Measurements from ENCODE around the gene TAOK2. TPM values are rescaled to one million over a fixed set of nuclear protein-coding genes. Genes with fewer than 3 reads are reported as not detected.

Gene TAOK2
- total RNA-seq, 1 experiment from 2014 or later, result 56.7 TPM

DNA sequence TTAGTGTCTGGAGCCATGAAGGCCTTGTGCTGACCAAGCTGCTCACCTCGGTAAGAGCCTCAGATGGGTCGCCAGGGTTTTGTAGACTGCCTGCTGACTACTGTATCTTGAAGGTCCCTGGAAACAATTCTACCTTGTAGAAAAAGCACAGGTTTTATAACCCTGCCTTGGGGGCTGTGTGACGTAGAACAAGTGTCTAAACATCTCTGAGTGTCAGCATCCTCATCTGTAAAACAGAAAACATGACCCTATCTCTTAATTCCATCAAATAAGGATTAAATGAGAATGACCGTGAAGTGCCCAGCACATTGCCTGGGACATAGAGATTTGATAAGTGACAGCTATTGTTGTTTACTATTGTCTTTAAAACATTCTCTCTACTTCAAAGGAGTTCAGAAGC, 5.5 kb upstream of the TAOK2 start:
- H3K4me3 ChIP-seq (replicated peaks in 1 of 2; ENCODE audit: low read depth in 1 of 2, low read length in 2 of 2), result no peak overlapping the region
- H3K79me2 ChIP-seq (ENCODE audit: insufficient read depth, low read length), result no peaks in the 10 kb centered on the region
- ChIA-PET POLR2A (no interaction called here), RAD21 (ENCODE audit: low non-redundant PET in 1 of 2, low total read pairs in 2 of 2, uncharacterized antibody in 2 of 2, unreplicated experiment in 2 of 2) (no interaction called here), CTCF (no interaction called here)
- no TSS peak for BruUV-seq (replicated peaks)
- DNase-seq (ENCODE audit: low read depth, low spot score) (no peak), ATAC-seq (no peak)
- peaks cover 0 to 5% of the 10 kb centered on the region in 2 experiments; a peak in 2 of 4 replicates for H3K36me3 ChIP-seq (ENCODE audit: control insufficient read depth in 1 of 2, insufficient read depth in 2 of 2, low read length in 2 of 2)
- H4K20me1 ChIP-seq (ENCODE audit: insufficient read depth), result no peaks in the 10 kb centered on the region
- H3K4me1 ChIP-seq (ENCODE audit: control insufficient read depth in 1 of 2, insufficient read depth in 2 of 2, low read length in 2 of 2), result peaks cover 0 to 8% of the 10 kb centered on the region in 2 experiments; a peak in 3 of 4 replicates
- H3K27me3 ChIP-seq (ENCODE audit: insufficient read depth, low read length), result no peaks in the 10 kb centered on the region
- H2AFZ ChIP-seq (ENCODE audit: low read depth, low read length, poor library complexity, severe bottlenecking), result no peak overlapping the region
- no peak overlapping the region for H3K9ac ChIP-seq (ENCODE audit: low read length)
- H3K4me2 ChIP-seq (ENCODE audit: low read length), result no peak overlapping the region
- no peak for TF ChIP-seq CBX3 (IDR thresholded peaks at IDR 0.05; ENCODE audit: low read depth)
- TF ChIP-seq FOSL1 (IDR thresholded peaks at IDR 0.05; ENCODE audit: low read depth), result no peak
- TF ChIP-seq JUND (IDR thresholded peaks at IDR 0.05), result no peak
- intact Hi-C loops (cut with micrococcal nuclease), result no loop called here
- no peaks in the 10 kb centered on the region for H3K9me2 ChIP-seq (ENCODE audit: insufficient read depth)
- H3K27ac ChIP-seq (ENCODE audit: low read depth, low read length), result no peak overlapping the region
- no peaks in the 10 kb centered on the region; a peak in 1 of 4 replicates for H3K9me3 ChIP-seq (ENCODE audit: control insufficient read depth in 1 of 2, insufficient read depth in 1 of 2, low read depth in 1 of 2, low read length in 2 of 2)

DNA sequence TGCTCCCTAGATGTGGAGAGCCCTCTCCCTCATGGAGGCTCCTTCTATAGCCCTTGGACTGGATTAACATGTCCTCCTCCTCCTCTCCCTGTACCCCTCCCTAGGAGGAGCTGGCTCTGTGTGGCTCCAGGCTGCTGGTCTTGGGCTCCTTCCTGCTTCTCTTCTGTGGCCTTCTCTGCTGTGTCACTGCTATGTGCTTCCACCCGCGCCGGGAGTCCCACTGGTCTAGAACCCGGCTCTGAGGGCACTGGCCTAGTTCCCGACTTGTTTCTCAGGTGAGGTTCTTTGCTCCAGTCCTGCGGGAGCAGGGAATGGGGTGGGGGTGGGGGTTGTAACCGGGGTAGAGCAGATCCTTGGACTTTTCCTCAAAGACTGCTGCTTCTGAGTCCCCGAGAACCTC, 2.4 kb upstream of the TAOK2 start:
- BruUV-seq (replicated peaks), result no TSS peak
- POLR2A ChIA-PET, result no interaction called here
- CTCF ChIA-PET, result no interaction called here
- TF ChIP-seq, protein P1, sequence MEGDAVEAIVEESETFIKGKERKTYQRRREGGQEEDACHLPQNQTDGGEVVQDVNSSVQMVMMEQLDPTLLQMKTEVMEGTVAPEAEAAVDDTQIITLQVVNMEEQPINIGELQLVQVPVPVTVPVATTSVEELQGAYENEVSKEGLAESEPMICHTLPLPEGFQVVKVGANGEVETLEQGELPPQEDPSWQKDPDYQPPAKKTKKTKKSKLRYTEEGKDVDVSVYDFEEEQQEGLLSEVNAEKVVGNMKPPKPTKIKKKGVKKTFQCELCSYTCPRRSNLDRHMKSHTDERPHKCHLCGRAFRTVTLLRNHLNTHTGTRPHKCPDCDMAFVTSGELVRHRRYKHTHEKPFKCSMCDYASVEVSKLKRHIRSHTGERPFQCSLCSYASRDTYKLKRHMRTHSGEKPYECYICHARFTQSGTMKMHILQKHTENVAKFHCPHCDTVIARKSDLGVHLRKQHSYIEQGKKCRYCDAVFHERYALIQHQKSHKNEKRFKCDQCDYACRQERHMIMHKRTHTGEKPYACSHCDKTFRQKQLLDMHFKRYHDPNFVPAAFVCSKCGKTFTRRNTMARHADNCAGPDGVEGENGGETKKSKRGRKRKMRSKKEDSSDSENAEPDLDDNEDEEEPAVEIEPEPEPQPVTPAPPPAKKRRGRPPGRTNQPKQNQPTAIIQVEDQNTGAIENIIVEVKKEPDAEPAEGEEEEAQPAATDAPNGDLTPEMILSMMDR (IDR thresholded peaks at IDR 0.05 in 2 of 3, conservative IDR thresholded peaks at IDR 0.05 in 1 of 3; ENCODE audit: borderline replicate concordance in 1 of 3, insufficient read depth in 1 of 3, low read depth in 2 of 3, low read length in 2 of 3), result no peak
- no peak for TF ChIP-seq CBX3 (IDR thresholded peaks at IDR 0.05; ENCODE audit: low read depth)
- TF ChIP-seq, protein P2, sequence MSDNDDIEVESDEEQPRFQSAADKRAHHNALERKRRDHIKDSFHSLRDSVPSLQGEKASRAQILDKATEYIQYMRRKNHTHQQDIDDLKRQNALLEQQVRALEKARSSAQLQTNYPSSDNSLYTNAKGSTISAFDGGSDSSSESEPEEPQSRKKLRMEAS (IDR thresholded peaks at IDR 0.05), result no peak
- TF ChIP-seq EGR1 (IDR thresholded peaks at IDR 0.05; ENCODE audit: low read depth), result no peak
- TF ChIP-seq, protein P3, sequence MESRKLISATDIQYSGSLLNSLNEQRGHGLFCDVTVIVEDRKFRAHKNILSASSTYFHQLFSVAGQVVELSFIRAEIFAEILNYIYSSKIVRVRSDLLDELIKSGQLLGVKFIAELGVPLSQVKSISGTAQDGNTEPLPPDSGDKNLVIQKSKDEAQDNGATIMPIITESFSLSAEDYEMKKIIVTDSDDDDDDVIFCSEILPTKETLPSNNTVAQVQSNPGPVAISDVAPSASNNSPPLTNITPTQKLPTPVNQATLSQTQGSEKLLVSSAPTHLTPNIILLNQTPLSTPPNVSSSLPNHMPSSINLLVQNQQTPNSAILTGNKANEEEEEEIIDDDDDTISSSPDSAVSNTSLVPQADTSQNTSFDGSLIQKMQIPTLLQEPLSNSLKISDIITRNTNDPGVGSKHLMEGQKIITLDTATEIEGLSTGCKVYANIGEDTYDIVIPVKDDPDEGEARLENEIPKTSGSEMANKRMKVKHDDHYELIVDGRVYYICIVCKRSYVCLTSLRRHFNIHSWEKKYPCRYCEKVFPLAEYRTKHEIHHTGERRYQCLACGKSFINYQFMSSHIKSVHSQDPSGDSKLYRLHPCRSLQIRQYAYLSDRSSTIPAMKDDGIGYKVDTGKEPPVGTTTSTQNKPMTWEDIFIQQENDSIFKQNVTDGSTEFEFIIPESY (IDR thresholded peaks at IDR 0.05; ENCODE audit: extremely low read depth, insufficient replicate concordance, low read length), result no peak
- TF ChIP-seq CEBPB (IDR thresholded peaks at IDR 0.05; ENCODE audit: low read depth), result no peak
- no peak for TF ChIP-seq POLR2A (IDR thresholded peaks at IDR 0.05; ENCODE audit: borderline replicate concordance, extremely low read depth, insufficient read depth, insufficient read length)
- no peak for TF ChIP-seq YY1 (IDR thresholded peaks at IDR 0.05; ENCODE audit: extremely low read depth, insufficient replicate concordance, low read depth, low read length)
- TF ChIP-seq FOSL1 (IDR thresholded peaks at IDR 0.05; ENCODE audit: low read depth), result no peak
- no peak for TF ChIP-seq SP1 (IDR thresholded peaks at IDR 0.05; ENCODE audit: low read depth)
- TF ChIP-seq EZH2phosphoT487 (IDR thresholded peaks at IDR 0.05; ENCODE audit: borderline replicate concordance), result no peak
- TF ChIP-seq, protein P4, sequence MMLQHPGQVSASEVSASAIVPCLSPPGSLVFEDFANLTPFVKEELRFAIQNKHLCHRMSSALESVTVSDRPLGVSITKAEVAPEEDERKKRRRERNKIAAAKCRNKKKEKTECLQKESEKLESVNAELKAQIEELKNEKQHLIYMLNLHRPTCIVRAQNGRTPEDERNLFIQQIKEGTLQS (IDR thresholded peaks at IDR 0.05), result no peak
- TF ChIP-seq ELF1 (IDR thresholded peaks at IDR 0.05; ENCODE audit: borderline replicate concordance, low read depth), result no peak
- no peak for TF ChIP-seq RAD21 (IDR thresholded peaks at IDR 0.05; ENCODE audit: low read depth)
- TF ChIP-seq SRF (IDR thresholded peaks at IDR 0.05; ENCODE audit: low read depth), result no peak
- no peak for TF ChIP-seq TCF7L2 (IDR thresholded peaks at IDR 0.05; ENCODE audit: borderline replicate concordance, extremely low read depth, insufficient read depth, insufficient read length)
- no peak for TF ChIP-seq SIN3A (IDR thresholded peaks at IDR 0.05; ENCODE audit: low read depth)
- TF ChIP-seq ZFX (IDR thresholded peaks at IDR 0.05), result no peak

More for the DNA sequence above, 2.4 kb upstream of the TAOK2 start:
- DNase-seq (ENCODE audit: low read depth, low spot score), result no peak
- Histone ChIP-seq H2AFZ (ENCODE audit: low read depth, low read length, poor library complexity, severe bottlenecking) (no peak overlapping the region), H4K20me1 (ENCODE audit: insufficient read depth) (no peaks in the 10 kb centered on the region), H3K4me1 (ENCODE audit: control insufficient read depth in 1 of 2, insufficient read depth in 2 of 2, low read length in 2 of 2) (peaks cover 8 to 26% of the 10 kb centered on the region in 2 experiments), H3K9me3 (ENCODE audit: control insufficient read depth in 1 of 2, insufficient read depth in 1 of 2, low read depth in 1 of 2, low read length in 2 of 2) (no peaks in the 10 kb centered on the region; a peak in 1 of 4 replicates), H3K27me3 (ENCODE audit: insufficient read depth, low read length) (no peaks in the 10 kb centered on the region), H3K36me3 (ENCODE audit: control insufficient read depth in 1 of 2, insufficient read depth in 2 of 2, low read length in 2 of 2) (peaks cover 0 to 5% of the 10 kb centered on the region in 2 experiments; a peak in 2 of 4 replicates), H3K79me2 (ENCODE audit: insufficient read depth, low read length) (peaks cover 27% of the 10 kb centered on the region), H3K4me3 (replicated peaks in 1 of 2; ENCODE audit: low read depth in 1 of 2, low read length in 2 of 2) (no peak overlapping the region), H3K27ac (ENCODE audit: low read depth, low read length) (no peak overlapping the region), H3K9me2 (ENCODE audit: insufficient read depth) (no peaks in the 10 kb centered on the region), H3K9ac (ENCODE audit: low read length) (no peak overlapping the region), H3K4me2 (ENCODE audit: low read length) (no peak overlapping the region)
- intact Hi-C loops (cut with micrococcal nuclease), result loop anchor here (5.0 kb wide), 1 partner anchor 44 kb away; the partner anchor contains the start of gene KCTD13
- ATAC-seq, result no peak
- RAD21 ChIA-PET (ENCODE audit: low non-redundant PET in 1 of 2, low total read pairs in 2 of 2, uncharacterized antibody in 2 of 2, unreplicated experiment in 2 of 2), result no interaction called here
